GM18861 (cell line): Measurements from ENCODE around the gene GCNA.
"Not testable (repeated sequence)": the region's sequence is repeated elsewhere in the genome, so short reads cannot be mapped to it uniquely, and the experiment has no call there.

ENCODE experiments used
- ATAC-seq: cut with Tn5 transposase; IDR thresholded peaks from one replicate; pipeline ENCODE4 v1.9.1; 2021; ENCODE audit not compliant: unreplicated experiment

GCNA gene

DNA sequence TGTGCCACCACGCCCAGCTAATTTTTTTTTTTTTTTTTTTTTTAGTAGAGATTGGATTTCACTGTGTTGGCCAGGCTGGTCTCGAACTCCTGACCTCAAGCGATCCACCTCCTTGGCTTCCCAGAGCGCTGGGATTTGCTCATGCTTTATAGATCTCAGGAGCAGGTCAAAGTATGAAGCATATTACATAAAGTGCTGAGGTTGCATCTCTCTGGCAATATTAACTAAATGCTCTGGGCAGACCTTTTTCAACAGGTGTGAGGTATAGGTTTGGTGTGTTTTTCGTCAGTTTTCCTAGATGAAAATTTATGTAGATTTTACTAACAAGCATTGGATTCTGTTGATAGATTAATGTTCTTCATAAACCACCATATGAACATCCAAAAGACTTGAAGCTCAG lies 19.3 kb upstream of the GCNA start:
- ATAC-seq: no peak

DNA sequence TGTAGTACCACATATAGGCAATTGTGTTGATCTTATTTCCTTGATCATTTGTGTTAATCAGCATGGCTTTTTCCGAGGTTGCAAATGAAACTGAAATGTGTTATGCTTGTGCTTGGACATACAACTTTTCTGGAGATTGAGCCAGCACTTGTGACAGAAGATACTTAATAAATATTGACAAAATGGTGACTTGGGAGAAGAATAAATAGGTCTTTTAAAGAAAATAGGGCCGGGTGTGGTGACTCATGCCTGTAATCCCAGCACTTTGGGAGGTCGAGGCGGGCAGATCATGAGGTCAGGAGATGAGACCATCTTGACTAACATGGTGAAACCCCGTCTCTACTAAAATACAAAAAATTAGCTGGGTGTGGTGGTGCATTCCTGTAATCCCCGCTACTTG lies 18.5 kb upstream of the GCNA start:
- not testable (repeated sequence) for ATAC-seq

- ATAC-seq: no peak
Measured at GRCh38 chrX:71563921-71564320, 14.3 kb upstream of the GCNA start.

DNA sequence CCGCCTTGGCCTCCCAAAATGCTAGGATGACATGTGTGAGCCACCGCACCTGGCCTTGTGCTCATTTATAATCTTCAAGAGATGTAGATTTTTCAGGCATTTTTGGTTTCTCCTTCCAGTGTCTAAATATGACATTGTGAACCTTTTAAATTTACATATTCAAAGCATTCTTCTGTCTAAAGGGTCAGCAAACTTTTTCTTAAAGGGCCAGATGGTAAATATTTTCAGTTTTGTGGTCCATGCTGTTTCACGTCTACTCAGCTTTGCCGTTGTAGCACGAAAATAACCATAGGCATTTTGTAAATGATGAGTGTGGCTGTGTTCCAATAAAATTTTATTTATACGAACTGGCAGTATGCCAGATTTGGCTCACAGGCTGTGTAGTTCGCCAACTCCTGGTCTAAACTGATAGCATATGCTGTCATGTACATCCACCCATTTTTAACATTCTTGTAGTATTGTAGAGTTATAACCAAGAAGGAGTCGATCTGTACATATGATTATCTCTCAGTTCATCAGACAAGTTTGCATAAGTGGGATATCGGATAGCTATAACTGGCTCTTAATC lies 12.7 kb upstream of the GCNA start:
- no peak for ATAC-seq

- not testable (repeated sequence) for ATAC-seq
Measured at GRCh38 chrX:71571390-71571789, 6.8 kb upstream of the GCNA start.

DNA sequence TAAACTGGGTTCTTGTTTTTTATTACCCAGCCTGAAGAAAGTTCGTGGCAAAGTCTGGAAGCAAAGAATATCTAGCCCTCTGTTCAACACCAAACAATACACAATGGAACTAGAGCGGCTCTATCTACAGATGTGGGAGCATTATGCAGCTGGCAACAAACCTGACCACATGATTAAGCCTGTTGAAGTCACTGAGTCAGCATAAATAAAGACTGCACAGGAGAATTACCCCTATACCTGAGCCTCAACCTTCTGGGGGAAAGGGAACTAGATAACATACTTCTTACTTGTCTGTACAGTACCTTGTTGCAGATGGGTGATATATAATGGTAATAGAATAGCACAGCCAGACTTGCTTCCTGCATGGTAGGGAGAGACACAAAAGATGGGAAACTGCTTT lies 4.6 kb upstream of the GCNA start:
- no peak for ATAC-seq

GRCh38 chrX:71577682-71578081 lies 555 bp upstream of the GCNA start:
- no peak for ATAC-seq

GRCh38 chrX:71579136-71579989 lies 1.1 kb downstream of the GCNA start:
- no peak for ATAC-seq

GRCh38 chrX:71579990-71580380 lies 1.7 kb downstream of the GCNA start:
- no peak for ATAC-seq

GRCh38 chrX:71581210-71581609 lies 3.0 kb downstream of the GCNA start:
- ATAC-seq: no peak

- no peak for ATAC-seq
Measured at GRCh38 chrX:71586929-71587328, 8.7 kb downstream of the GCNA start.

- not testable (repeated sequence) for ATAC-seq
Measured at GRCh38 chrX:71593210-71593609, 15.0 kb downstream of the GCNA start.

- ATAC-seq: no peak
Measured at GRCh38 chrX:71599965-71600364, 21.7 kb downstream of the GCNA start.

DNA sequence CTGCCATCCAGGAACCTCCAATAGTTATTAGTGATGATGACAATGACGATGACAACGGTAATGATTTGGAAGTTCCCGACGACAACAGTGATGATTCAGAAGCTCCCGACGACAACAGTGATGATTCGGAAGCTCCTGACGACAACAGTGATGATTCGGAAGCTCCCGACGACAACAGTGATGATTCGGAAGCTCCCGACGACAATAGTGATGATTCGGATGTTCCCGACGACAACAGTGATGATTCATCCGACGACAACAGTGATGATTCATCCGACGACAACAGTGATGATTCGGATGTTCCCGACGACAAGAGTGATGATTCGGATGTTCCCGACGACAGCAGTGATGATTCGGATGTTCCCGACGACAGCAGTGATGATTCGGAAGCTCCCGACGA lies 25.4 kb downstream of the GCNA start:
- ATAC-seq: no peak

DNA sequence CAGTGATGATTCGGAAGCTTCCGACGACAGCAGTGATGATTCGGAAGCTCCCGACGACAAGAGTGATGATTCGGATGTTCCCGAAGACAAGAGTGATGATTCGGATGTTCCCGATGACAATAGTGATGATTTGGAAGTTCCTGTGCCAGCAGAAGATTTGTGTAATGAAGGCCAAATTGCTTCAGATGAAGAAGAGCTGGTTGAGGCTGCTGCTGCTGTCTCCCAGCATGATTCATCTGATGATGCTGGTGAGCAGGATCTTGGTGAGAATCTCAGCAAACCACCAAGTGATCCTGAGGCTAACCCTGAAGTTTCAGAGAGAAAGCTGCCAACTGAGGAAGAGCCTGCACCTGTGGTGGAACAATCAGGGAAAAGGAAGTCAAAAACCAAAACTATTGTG lies 25.9 kb downstream of the GCNA start:
- ATAC-seq: no peak

- no peak for ATAC-seq
Measured at GRCh38 chrX:71604796-71605568, 26.7 kb downstream of the GCNA start.

GRCh38 chrX:71606536-71607216 lies 28.4 kb downstream of the GCNA start:
- ATAC-seq: no peak

DNA sequence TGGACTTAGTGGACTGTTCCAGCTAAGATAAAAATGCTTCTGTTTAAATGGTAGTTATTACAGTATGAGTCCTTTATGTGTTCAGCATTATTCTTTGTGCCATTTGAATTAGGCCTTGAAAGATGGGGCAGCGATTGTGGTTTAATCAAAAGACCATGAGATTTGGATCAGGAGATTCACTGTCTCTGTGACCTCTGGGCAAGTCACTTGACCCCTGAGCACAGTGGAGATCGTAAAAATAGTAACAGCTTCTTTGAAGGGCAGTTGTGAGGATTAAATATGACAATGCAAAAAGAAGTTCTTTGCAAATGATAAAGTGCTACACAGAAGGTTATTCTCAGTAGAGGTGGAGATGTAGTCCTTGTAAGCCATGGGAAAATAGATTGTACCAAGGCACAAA lies 29.3 kb downstream of the GCNA start:
- ATAC-seq: no peak

GRCh38 chrX:71609095-71609750 lies 31.0 kb downstream of the GCNA start:
- ATAC-seq: no peak

- ATAC-seq: not testable (repeated sequence)
Measured at GRCh38 chrX:71611736-71612135, 33.5 kb downstream of the GCNA start.

DNA sequence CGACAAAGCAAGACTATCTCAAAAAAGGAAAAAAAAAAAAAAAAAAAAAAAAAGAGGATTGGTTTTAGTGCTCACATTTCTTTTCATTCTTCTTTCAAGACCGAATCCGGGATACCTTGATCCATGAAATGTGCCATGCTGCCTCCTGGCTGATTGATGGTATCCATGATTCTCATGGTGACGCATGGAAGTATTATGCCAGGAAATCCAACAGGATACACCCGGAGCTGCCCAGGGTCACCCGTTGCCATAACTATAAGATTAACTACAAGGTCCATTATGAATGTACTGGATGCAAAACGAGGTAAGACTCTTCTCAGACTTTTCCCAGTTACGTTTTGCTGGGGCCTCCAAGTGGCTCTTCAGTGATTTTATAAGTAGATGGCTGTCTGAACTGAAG lies 34.0 kb downstream of the GCNA start:
- no peak for ATAC-seq
